ENCODE results near the gene ZNF277.
"Not testable (repeated sequence)": the region's sequence is repeated elsewhere in the genome, so short reads cannot be mapped to it uniquely, and the experiment has no call there.

The ZNF277 gene

DNA sequence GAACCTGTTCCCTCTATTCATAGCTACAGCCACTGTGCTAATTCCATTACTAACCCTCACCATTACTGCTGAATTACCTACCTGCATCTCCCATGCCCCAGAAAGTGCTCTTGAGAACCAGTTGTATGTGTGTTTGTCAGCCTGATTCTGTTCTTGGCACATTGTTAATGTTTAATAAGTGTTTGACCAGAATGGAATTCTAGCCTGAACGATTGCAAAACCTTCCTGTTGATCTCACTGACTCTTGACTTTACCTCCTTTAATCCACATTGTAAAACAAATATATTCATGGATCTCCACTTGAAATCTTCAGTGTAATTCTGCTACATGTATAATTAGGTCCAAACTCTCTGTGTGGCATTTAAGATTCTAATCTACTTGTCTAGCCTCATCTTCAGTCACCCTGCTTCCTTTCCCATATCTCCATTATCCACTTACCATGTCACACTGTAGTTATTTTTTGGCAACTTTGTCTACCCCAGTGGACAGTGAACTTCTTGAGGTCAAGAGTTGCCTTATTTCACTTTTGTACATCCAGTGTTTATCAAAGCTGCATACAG, 4.9 kb downstream of the ZNF277 start:
- no peak for DNase-seq (ENCODE audit: low read depth)

DNA sequence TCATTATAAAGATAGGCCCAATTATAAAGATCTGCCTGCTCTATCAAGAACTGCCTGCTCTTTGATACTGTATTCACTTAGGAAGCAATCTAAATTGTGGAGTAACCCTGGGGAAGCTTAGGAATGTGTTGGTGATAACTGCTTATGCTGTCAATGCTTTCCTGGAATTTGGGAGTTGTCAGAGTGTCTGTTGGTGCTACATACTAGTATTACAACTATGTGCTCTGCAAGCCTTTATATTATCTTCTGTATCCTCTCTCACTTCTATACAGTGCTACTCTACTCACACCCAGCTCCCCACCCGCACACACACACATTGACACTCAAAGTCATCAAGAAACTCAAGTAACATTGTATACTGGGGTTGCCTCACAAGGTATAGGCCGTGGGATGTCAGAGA, 6.1 kb downstream of the ZNF277 start:
- no peak for DNase-seq (ENCODE audit: low read depth)

DNA sequence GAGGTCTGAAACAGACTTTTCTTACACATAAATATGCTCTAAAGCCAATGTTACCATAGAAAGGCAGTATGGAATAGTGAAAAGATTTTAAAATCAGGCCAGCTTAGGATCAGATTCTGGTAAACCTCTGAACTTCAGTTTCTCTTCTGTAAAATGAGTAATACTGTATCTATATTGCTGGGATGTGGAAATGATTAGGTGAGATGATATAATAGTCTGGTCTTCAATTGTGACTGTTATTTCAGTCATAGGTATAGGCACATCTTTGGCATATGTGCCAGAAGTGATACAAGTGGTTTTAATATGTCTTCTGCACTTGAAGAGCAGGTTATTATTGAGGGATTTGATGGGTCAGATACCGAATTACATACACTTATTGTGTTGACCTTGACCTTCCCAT, 7.2 kb downstream of the ZNF277 start:
- no peak for DNase-seq (ENCODE audit: low read depth)

DNA sequence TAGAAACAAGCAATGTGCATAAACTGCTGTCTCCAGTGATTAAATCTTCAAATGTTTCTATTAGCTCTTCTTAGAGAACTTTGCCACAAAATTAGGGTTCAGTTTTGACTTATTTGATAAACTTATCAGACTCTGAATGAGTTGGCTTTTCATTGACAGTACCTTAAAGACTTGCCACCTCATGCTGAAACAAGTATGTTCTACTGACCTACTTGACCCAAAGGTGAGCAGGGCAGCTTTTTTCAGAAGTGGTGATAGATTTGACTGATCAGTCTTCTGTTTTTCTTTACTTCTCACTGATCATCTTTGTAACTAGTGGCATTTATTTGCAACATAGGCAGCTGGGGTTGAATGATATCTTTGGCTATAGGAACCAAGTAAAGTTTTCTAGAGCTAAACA, 7.8 kb downstream of the ZNF277 start:
- no peak for DNase-seq (ENCODE audit: low read depth)

DNA sequence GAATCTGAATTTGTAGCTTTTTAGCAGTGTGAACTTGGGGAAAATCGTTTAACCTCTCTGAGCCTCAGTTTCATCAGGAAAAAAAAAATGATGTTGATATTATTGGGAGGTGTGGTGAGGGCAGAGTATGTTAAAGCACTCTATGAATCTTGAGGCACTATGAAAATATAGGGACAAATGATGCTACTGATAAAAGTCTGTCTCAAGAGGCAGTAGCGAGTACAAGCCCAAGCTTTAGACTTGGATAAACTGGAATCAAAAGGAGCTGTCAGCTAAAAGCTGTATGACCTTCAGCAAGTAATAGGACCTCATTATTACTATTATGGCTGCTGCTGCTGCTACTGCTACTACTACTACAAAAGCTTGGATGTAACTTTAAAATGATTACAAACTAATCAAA, 8.4 kb downstream of the ZNF277 start:
- no peak for DNase-seq (ENCODE audit: low read depth)

DNA sequence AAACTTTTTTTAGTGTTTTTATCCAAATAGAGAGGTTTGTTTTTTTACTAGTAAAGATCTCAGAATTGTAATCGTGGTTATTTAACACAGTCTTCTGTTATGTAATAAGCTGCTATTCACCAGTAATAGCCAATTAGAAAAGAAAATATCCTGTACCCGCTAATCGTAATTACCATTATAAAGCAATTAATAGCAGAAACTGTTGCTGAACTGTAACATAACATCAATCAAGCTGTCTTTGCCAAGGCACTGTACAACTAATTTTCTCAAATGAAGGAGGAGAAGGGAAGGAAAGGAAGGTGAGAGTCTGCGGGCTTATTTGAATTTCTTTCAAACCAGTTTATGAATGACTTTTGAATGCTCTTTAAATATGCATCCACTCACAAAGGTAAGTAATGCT, 9.3 kb downstream of the ZNF277 start:
- DNase-seq (ENCODE audit: low read depth), result no peak

DNA sequence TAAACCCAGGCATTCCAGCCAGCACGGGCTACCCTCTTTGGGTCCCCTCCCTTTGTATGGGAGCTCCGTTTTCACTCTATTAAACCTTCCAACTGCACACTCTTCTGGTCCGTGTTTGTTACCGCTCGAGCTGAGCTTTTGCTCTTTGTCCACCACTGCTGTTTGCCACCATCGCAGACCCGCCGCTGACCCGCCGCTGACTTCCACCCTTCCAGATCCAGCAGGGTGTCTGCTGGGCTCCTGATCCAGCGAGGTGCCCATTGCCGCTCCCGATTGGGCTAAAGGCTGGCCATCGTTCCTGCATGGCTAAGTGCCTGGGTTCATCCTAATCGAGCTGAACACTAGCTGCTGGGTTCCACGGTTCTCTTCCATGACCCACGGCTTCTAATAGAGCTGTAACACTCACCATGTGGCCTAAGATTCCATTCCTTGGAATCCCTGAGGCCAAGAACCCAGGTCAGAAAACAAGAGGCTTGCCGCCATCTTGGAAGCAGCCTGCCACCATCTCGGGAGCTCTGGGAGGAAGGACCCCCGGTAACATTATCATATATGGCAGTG, 14.5 kb downstream of the ZNF277 start:
- DNase-seq (ENCODE audit: low read depth), result no peak

DNA sequence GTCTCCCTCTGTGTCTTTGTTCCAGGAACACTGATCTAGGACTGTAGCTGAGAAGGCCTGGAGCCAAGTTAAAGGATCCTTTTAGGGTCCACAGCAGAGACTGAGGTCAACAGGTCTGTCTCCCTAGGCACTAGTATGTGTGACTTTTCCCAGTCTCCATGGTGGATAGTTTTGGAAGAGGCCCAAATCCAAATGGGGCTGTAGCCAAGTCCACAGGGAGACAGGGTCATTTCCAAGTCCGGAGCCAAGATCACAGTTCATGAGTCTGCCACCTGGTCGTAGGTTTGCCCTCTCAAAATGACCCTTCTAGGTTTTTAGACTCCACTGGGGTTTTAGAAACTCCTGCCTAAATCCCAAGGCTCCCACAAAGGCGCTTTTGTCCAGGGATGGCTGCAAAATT, 16.8 kb downstream of the ZNF277 start:
- no peak for DNase-seq (ENCODE audit: low read depth)

DNA sequence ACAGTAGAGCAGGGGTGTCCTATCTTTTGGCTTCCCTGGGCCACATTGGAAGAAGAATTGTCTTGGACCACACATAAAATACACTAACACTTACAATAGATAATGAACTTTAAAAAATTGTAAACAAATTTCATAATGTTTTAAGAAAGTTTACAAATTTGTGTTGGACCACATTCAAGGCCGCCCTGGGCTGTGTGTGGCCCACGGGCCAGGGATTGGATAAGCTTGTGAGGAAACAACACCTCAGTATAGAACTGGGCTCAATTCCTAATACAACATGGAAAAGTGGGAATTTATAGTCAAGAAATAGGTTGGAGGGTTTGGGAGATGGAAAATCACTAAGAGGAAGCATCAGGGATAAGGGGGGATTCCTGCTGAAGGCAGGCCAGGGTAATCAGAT, 17.7 kb downstream of the ZNF277 start:
- DNase-seq (ENCODE audit: low read depth), result no peak

DNA sequence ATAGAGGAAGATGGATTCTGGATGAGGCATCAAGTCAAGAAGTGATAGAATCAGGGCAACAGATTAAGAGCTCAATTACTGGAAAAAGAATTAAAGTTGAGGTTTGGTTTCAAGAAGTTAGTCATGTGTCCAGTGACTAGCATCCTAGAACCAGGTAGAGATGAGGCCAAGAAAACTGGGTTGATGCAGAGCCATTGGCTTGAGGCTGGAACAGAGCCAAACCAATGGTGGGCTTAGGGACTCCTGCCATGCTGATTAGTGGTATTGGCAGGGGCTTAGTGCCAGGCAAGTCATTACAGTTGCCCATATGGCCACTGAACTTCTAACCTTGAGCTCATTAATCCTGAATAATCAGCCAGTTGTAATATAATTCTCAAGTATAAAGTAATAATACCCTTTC, 18.5 kb downstream of the ZNF277 start:
- DNase-seq (ENCODE audit: low read depth), result no peak

DNA sequence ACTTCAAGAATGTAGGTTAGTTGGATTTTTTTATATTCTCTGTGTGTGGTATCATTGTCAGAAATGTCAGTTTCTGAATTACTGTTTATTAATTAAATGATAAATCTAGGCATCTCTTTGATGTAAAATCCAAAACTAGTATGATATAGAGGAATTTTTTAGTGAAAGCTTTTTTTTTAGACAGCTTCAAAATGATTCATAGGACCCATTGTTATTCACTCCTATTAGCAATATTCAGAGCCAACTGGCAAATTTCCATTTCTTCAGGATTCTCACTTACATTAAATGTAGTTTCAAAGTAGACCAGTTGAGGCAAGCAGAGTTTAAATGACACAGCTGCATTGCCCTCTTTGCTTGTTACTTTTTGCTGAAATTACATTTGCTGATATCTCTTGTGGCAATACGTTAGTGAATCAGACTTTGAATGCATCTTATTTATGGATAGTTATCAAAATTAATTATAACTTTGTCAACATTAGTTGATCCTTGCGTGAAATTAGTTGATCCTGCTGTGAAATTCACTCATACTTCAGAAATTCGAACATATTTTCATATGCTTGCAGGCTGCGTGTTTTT, 20.3 kb downstream of the ZNF277 start:
- DNase-seq (ENCODE audit: low read depth), result no peak

DNA sequence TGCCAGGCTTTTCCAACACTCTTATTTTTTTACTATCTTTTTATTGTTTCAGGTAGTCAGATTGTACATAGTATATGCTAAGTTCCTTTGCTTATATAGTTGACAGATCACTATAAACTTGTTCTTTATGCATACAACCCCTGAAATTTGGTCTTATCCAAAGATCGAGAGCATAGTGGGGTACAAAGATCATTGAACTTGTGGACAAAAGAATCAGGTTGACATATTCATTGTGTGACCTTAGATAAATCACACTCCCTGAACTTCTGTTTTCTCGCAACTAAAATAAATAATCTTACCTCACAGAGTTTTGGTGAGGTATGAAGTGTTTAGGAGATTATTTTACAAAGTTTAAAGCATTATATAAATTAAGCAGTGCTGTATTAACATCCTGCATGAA, 22.1 kb downstream of the ZNF277 start:
- no peak for DNase-seq (ENCODE audit: low read depth)

DNA sequence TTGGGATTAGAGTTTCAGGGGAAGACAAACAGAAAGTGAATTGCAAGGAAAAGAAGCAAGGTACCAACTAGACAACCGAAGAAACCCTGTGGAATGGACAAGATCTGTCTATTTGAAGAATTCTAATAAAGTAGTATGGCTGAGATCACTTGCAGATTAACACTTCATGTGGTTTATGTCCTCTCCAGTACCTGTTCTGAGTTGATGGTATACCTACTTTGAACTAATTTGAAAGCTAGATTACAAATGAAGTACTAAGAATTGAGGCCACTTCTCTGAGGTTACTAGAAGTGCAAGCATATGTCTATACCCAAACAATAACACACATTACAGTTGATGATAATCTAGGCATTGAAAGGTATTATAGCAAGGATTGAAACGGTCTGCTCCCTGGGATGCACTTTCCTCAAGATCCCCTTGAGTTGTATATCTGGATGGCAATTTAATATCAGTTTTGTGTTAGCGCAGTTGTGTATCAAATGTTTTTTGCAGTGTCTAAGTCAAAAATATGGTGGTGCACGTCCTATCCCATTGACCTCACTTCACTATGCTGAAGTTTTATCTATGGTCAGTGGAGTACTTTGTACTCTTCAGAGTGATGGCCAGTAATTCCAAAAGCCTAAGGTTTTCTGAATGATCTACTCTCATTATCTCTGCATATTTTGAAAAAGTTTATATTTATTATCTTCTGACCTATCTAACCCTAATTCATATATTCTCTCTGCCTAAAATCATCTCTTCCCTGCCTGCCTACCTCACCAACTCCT, 25.9 kb downstream of the ZNF277 start:
- DNase-seq (ENCODE audit: low read depth), result no peak

DNA sequence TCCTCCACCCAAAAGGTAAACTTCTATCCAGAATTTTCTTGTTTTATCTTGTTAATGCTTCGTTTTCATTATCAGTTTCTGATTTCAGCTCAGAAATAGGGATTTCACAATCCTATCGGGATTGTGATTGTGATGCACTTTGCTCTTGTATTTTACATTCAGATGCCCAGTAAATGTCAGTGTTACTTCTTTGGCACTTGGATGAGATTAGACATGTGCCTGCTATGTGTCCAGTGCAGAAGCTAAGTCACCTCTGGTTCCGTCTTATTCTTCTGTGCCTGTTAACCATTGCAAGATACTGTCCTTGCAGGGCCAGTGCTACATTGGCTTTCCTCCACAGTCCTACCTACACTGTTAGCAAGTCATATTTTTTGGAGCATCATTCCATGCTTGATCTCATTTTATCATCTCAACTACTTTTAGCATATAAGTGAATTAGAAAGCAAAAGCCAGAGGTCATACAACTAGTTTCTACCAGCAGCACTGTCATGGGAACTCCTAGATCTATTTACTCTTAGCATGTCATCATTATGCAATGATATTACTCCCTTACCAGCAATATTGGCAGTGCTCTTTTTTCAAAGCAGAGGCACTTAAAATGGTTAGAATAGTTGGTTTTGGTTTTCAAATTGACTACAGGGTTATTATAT, 26.7 kb downstream of the ZNF277 start:
- no peak for DNase-seq (ENCODE audit: low read depth)

DNA sequence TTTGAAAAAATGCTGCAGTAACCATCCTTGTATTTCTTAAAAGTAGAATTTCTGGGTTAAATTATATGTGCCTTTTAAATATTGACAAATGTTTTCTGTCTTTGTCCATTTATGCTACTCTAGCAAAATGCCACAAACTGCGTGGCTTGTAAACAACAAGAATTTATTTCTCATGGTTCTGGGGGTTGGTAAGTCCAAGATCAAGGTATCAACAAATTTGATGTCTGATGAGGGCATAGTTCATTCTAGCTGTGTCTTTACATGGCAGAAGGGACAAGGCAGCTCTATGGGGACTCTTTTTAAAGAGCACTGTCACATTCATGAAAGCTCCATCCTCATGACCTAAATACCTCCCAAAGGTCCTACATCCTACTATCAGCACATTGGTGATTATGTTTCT, 27.7 kb downstream of the ZNF277 start:
- no peak for DNase-seq (ENCODE audit: low read depth)

DNA sequence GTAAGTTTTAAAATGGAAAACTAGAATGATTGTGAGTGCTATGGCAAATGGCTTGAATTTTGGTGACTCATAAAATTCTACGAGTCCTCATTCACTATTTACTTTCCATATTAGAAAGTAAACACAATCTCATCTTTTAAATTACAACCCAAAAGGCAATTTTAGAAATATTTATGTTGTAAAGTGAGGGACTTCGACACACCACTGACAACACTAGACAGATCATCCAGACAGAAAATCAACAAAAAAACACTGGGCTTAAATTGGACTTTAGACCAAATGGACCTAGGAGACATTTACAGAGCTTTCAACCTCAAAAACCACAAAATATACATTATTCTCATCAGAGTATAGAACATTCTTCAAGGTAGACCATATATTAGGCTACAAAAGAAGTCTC, 30.1 kb downstream of the ZNF277 start:
- no peak for DNase-seq (ENCODE audit: low read depth)

DNA sequence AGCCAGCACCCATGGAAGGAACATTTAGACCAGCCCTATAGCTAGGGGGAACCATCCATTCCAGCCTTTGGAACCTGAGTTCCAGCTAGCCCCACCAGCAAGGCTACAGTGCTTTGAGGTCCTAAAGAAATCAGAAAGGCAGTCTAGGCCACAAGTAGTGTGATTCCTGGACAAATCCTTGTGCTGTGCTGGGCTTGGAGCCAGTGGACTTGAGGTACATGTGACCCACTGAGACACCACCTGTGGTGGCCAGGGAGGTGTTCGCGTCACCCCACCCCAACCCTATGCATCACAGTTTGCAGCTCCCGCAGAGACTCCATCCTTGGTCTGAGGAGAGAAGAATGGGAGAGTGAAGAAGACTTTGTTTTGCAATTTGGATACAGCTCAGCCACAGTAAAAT, 31.8 kb downstream of the ZNF277 start:
- no peak for DNase-seq (ENCODE audit: low read depth)

DNA sequence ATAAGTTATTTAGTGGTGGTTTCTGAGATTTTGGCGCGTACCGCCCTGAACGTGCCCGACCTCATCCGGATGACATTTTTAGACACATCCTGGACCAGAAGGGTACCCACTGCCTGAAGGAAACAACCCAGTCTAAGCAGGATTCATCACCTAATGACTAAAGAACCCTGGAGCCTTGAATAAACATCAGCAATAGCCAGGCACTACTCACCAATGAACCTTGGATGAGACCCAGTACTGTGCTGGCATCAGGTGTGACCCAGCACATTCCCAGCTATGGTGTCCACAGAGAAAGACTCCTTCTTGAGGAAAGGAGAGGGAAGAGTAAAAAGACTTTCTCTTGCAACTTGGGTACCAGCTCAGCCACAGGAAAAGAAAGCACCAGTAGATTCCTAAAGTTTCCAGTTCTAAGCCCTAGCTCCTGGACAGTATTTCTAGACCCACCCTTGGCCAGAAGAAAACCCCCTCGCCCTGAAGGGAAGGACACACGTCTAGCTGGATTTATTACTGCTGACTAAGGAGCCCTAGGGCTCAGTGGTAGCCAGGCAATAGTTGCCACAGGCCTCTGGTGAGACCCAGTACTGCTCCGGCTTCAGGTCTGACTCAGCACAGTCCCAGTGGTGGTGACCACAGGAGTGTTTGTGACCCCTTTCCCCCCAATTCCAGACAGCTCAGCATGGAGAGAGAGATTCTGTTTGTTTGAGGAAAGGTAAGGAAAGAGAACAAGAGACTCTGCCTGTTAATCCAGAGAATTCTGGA, 32.5 kb downstream of the ZNF277 start:
- DNase-seq (ENCODE audit: low read depth), result no peak

DNA sequence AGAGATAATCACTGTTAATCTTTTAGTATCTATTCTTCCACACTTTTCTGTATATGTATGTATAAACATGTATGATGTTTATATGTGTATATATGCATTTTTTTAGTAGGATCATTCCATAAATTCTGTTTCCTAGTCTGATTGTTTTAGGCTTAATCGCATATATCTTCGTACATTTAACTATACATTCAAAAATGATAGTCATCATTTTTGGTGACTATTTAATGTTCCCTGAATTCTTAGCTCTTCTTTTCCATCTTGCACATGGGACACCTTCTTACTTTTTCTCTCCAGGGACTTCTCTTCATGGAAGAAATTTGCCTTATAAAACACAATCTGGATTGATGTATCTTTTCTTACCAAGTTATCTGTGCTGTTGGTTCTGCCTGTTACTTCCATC, 42.1 kb downstream of the ZNF277 start:
- DNase-seq (ENCODE audit: low read depth), result no peak

DNA sequence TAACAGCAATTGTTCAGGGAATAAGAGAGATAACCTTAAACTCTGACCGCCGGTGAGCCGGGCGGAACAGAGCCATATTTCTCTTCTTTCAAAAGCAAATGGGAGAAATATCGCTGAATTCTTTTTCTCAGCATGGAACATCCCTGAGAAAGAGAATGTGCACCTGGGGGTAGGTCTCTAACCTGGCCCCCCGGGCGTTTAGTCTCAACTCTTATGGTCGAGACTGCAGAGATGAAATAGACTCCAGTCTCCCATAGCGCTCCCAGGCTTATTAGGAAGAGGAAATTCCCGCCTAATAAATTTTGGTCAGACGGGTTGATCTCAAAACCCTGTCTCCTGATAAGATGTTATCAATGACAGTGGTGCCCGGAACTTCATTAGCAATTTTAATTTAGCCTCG, 43.5 kb downstream of the ZNF277 start:
- not testable (repeated sequence) for DNase-seq (ENCODE audit: low read depth)

DNA sequence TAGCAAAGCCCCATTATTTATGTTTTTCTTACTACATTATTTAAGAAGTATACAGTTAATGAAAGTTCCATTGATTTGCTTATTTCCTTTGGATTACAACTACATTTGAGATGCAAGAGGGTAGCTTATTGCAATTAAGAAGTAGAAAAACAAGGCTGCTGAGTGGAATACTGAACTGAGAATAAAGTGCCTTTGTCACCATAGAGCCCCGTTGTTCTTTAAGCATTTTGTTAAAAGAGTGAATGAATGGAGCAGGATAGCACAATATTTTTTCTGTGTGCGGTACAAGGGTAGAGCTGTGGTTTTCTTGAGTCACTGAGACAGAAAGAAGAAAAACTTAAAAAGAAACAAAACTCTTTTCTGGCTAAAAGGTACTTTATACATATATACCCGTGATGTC, 45.6 kb downstream of the ZNF277 start:
- no peak for DNase-seq (ENCODE audit: low read depth)

DNA sequence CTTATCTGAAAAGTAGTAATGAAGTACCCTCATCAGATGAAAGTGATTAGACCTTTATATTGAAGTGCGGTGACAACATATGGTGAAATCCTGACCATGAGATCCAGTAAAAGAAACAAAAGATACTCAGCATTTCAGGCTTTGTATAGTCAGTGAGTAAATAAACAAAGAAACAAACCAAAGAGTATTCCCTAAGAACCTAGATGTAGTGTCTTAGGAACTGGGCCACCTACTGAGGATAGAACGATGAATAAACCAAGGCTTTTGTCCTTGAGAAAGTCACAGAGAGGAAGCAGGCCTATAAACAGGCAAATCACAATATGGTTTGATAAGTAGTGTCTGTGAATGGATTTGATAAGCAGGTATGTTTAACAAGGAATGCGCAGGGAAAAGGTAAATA, 46.2 kb downstream of the ZNF277 start:
- no peak for DNase-seq (ENCODE audit: low read depth)

All from stimulated activated CD4-positive, alpha-beta T cell treated with anti-CD3 and anti-CD28 coated beads, Interleukin-2, amount 100 ng/mL, for 4 hours (primary cell).